SK-MEL-5 (cell line): ENCODE results near the gene MPEG1. TPM values are rescaled to one million over a fixed set of nuclear protein-coding genes. Genes with fewer than 3 reads are reported as not detected.

ENCODE experiments used
- DNase-seq: peaks from one replicate; pipeline ENCODE4 v3.0.0-alpha.2; 2016; ENCODE audit warnings: low read depth, low spot score
- in situ Hi-C: cut with HindIII; loops from 2 replicates; pipeline ENCODE4 v1.10.0; 2016; ENCODE audit warnings: low sequenced_read_pairs, high pct_unique_total_duplicates, low pct_unique_long_range_greater_than_20kb
- total RNA-seq: library from RNA; depleted of rRNA; stranded (reverse); fragments of >200 nt; shearing (Covaris generic); gene quantifications from 2 replicates; pipeline ENCODE4 v1.2.3, GENCODE V29; 2014

The MPEG1 gene
- total RNA-seq, 1 experiment from 2014 or later = not detected

DNA sequence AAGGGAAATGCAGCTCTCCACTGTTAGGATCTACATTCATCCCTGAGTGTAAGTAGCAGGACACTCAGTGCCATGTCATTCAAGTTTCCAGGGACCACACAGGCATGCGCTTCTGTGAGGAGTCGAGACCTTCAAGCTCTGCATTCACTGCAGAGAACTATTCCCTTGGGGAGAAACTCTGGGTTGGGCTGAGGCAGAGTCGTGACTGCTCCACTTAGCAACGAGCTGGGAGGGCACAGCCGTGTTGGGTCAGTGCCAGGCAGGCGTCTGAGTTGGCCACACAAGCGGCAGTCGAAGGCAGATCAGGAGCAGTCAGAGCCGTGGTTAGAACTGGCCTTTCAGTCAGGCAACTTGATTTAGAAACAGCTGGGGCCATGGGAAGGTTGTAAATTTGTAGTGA lies 14.7 kb downstream of the MPEG1 start:
- DNase-seq = no peak
- in situ Hi-C loops = no loop called here

DNA sequence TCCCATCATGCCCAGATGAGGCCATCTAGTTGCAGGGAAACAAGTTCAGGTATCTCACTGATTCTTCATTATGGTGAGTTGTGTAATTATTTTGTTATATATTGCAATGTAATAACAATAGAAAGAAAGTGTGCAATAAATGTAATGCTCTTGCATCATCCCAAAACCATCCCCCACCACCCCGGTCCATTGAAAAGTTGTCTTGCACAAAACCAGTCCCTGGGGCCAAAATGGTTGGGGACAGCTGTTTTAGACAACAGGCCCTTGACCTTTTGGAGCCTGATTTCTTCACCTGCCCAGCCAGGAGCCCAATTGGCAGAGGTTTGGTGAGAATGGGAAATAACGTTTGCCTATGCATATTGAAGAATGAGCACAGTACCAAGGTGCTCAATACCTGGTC lies 15.9 kb downstream of the MPEG1 start:
- no peak for DNase-seq
- in situ Hi-C loops = no loop called here

DNA sequence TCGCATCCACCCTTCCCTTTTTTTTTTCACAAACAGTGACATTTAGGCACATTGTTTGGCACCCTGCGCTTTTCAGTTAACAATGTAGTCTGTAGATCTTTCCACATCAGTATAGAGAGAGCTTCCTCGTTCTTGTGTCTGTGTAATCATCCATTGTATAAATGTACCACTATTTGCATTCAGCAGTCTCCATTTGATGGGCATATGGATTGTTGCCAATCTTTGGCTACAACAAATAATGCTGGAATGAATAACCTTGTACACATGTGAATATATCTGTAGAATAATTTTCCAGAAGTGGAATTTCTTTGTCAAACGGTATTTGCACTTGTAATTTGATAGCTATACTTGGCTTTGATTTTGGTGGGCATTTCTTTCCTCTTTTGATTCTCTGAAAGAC lies 17.1 kb downstream of the MPEG1 start:
- DNase-seq = no peak
- in situ Hi-C loops = no loop called here

DNA sequence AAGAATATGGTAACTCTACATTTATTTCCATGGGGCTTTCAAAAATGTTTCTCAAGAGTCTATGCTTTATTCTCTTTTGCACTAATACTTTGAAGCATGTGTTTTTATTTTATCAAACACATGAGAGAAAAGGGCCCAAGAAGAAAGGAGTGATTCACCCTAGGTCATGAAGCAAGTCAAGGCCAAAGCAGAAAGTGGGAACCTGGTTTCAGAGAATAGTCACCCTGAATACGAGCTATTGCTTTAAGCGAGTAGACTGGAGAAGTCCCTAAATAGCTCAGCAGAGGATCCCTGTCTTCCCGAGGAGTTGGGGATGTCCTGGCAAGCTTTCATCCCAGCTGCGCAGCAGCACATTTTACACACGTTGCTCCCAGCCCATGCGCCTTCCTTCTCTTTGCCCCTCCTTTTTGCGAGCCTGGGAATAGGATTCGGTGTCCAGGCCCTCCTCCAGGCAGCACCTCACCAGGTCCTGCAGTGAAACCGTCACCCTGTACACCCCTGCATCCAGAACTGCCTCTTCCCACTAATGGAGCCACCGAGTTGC lies 19.1 kb downstream of the MPEG1 start:
- DNase-seq = no peak
- in situ Hi-C loops = no loop called here

DNA sequence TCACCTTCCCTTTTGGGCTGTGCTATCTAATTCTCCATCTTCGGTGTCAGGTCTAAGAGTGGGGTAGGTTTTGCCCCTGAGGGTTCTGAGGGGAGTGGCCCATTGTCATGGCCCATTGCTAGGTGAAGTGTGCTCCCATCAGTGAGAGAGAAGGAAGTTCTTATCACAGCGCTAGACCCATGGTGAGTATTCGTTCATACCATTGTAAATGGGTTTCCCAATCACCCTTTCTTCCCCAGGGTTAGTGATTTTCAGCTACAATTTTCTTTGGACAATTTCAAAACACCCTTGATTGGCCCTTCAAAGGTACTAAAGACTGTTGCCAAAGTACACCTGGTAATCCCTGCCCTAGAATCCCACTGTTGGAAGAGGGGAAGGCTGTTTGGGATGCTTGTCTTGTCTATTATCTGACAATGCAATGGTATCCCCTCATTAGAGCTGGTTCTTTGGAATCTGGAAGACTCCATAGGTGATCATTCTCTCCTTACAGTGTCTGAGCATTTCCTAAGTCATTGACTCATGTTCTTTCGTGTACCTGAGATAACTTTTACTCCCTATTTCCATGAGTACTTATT lies 20.2 kb downstream of the MPEG1 start:
- DNase-seq = no peak
- in situ Hi-C loops = no loop called here

DNA sequence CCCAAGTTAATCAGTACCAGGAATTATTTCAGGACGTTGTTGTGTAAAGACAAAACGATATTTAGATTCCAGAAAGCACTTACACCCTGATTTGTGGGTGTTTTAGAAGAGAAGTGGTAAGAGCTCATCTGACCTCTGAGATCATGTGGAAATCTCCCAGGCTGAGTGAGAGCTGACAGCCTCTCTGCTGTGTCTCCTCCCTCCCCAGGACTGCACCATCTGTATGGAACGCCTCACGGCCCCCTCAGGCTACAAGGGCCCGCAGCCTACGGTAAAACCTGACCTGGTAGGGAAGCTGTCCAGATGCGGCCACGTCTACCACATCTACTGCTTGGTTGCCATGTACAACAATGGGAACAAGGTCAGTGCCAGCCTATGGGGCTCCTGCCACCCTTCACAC lies 20.8 kb downstream of the MPEG1 start:
- DNase-seq = no peak
- in situ Hi-C loops = no loop called here

DNA sequence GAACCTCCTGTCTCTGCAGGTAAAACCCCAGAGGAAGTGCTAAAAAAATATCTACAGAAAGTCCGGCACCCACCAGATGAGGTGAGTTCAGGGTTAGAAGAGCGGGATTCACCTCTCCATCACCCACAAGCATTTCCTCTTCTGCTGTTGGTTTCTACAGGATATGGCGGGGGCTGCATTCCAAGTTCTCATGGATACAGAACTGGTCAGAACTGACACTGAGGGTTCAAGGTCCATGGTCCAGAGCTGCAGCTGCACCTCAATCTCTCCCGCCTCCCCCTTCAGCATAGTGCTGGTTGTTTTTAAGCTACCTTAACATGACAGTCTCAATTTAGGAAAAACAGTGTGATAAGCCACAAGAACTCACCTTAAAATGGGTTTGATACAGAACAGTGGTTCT lies 21.6 kb downstream of the MPEG1 start:
- in situ Hi-C loops = no loop called here
- no peak for DNase-seq

DNA sequence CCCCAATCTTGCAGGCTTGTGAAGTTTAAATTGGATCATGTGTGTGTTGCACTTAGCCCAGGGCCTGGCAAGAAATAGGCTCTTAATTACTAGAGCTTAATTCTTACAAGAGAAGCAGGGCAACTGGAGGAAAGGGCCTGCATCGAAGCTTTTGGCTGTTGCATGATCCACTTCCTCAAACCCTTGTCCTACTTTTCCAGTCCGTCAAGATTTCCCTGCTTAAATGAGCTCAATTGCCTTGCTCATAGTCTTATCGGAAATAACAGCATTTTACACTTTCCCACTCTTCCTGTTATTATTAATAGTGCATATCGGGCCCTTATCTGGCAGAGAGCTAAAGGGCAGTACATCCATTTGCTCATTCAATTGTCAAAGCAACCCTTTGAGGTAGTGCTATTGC lies 22.7 kb downstream of the MPEG1 start:
- no peak for DNase-seq
- in situ Hi-C loops = no loop called here

DNA sequence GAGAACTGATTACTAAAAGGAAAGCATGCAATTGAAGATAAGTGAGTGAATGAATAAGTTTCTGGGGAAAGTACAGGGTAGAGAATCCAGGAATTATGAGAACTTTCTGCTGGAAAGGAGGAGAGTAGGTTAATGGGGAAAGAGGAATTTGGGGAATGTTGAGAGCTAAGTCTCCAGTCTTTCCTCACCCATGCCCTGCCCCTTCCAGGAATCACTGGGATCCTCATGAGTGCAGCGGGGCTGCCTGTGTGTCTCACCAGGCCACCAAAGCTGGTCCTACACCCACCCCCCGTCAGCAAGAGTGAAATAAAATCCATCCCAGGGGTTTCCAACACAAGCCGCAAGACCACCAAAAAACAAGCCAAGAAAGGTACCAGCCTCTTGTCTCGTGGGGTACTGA lies 23.8 kb downstream of the MPEG1 start:
- in situ Hi-C loops = no loop called here
- DNase-seq = no peak

DNA sequence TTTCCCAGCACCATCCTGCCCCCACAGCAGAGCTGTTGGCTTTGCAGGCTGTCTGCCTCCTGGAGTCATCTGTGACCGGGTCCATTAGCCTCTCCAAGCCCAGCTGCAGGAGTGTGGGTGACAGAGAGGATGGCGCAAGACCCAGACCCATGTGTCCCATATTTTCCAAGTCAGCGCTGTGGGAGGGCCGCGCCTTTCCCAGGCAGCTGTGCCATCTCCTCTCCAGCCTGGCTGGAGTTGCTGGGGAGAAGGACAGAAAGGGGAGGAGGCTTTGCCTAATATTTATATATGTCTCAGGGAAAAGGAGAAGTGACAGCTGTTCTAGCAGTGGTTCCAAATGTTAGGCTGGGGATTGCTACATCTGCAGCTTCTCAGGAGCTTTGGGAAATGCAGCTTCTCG lies 25.1 kb downstream of the MPEG1 start:
- no peak for DNase-seq
- in situ Hi-C loops = no loop called here

DNA sequence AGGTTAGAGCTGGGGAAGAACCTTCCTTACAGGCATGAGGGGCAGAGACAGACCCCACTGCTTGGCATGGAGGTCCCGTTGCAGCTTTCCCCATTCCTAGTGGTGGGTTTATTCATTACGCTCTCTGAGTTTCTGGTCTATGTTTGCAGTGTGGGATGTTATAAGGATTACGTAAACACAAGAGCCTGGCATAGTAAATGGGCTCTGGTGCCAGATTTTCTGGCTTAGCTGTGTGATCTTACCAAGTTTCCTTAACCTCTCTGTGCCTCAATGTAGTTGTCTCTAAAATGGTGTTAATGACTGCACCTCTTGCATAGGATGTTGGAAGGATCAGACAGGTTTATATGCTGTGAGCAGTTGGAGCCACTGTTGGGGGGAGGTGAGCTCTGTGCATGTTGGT lies 25.7 kb downstream of the MPEG1 start:
- DNase-seq = no peak
- in situ Hi-C loops = no loop called here

DNA sequence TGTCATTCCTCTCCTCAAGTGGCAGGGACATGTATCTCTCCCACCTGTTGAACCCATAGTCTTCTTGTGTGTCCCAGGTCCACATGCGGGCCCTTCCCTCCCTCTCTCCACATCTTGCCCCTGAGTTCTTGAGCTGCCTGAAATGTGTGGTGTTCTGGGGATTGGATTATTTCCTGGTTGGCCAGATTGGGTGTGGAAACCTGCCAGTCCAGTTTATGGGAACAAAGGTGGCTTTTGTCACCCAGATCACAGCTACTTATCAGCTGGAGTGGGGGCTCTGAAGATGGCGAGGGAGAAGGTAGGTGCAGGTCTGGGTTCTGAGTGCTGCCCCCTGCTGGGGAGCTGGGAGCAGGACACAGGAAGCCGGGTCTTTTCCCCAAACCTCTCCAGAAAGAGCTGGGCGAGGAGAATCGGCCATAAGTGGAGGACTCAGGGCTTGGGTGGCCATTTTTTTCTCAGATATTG lies 26.6 kb downstream of the MPEG1 start:
- in situ Hi-C loops = no loop called here
- DNase-seq = peak; percentile 76

DNA sequence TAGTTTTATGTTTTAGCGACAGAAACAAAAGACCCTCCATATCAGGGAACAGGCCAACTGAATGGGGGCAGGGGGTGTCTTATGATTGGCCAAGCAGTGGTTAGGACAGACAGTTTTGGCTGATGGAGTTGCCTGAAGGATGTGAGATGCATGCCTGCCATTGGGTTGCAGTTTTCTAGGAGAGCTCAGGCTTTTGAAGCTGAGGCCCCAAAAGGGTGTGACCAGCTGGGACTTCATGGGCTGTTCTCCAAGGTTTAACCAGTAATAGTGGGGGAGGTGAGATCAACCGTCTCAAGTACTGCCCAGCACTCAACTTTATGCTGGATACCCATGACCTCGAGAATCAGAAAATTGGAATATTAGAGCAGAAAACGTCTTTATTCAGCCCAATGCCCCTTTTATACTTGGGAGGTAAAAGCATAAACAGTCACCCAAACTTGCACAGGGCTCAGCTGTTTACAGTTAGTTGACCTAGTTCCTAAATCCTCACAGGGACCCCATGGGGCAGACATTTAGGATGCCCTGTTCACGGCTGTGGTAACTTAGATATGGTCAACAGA lies 27.3 kb downstream of the MPEG1 start:
- in situ Hi-C loops = no loop called here

DNA sequence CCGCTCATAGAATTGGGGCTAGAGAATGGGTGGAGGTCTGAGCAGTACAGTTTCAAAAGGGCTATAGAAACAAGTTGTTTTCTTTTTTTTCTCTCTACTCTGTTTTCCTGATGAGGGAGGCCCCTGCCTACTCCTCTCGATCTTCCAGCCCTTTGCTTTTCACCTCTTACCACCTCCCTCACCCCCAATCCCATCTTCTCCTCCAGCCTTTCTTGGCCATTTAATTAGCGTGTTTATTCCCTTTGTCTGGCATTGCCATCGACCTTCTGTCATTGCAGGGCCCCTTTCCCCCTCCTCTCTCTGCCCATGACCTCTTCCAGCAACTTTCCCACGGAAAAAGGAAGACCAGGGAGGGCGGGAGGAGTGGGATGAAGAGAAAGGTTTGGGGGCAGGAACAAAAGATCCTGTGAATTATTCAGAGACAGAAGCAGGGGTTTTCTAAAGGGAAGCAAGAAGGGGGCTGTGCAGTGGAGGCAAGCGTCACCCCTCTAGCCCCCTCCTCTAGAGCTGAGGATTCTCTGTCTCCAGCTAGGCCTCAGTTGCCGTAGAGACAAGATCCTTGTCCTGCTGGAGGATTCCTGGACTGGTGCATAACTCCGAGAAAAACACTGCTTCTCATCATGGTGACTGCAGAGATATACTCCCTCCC lies 27.9 kb downstream of the MPEG1 start:
- no peak for DNase-seq
- in situ Hi-C loops = no loop called here

More for the DNA sequence above, 27.3 kb downstream of the MPEG1 start:
- no peak for DNase-seq

DNA sequence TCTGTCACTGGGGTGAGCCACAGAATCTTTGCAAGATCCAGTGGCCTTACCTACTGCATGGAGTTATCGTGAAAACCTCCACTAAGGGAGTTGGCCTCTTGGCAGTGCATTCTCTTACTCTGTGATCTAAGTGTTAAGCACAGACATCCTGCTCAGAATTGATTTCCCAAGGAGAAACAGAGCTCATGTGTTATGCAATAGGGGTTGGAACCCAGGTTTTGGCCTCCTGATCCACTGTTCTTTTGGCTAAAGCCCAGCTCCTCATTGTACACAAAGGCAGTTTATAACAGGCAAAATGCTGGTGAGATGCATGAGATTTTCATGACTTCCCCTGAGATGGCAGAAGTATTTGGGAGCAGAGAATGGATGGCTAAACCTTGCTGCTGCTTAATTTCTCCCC lies 29.0 kb downstream of the MPEG1 start:
- in situ Hi-C loops = no loop called here
- no peak for DNase-seq

DNA sequence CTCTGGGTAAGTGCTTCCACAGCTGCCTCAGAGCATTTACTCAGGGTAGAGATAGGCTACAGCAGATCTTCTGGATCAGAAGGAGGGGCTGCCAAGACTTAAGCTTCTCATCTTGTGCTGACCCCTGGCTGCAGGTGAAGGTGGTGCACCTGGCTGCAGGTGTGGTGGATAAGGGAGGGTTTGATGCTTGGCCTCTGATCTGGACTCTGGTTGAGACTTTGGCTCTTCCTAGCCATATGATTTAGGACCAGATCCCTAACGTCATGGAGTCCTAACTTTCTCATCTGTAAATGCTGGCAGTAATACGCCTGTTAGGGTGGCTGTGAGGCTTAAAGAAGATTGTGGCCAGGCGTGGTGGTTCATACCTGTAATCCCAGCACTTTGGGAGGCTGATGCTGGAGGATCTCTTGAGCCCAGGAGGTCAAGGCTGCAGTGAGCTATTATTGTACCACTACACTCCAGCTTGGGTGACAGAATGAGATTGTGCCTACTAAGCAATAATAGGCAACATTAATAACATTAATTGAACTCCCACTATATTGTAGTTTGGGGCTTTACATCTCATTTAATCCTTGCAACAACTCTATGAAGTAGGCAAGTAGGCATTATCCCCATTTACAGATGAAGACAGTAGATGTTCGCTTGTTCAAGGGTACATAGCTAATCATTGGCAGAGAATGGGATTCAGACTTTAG lies 30.1 kb downstream of the MPEG1 start:
- in situ Hi-C loops = no loop called here
- DNase-seq = no peak

DNA sequence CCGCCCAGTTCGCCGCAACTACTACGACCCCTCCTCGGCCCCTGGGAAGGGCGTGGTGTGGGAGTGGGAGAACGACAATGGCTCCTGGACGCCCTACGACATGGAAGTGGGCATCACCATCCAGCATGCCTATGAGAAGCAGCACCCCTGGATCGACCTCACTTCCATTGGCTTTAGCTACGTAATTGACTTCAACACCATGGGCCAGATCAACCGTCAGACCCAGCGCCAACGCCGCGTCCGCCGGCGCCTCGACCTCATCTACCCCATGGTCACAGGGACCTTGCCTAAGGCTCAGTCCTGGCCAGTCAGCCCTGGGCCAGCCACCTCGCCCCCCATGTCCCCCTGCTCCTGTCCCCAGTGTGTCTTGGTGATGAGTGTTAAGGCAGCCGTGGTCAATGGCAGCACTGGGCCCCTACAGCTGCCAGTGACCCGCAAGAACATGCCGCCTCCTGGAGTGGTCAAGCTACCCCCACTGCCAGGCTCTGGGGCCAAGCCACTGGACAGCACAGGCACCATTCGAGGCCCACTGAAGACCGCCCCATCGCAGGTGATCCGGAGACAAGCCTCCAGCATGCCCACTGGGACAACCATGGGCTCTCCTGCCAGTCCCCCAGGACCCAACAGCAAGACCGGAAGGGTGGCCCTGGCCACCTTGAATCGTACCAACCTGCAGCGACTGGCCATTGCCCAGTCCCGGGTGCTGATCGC lies 30.8 kb downstream of the MPEG1 start:
- in situ Hi-C loops = no loop called here
- no peak for DNase-seq

DNA sequence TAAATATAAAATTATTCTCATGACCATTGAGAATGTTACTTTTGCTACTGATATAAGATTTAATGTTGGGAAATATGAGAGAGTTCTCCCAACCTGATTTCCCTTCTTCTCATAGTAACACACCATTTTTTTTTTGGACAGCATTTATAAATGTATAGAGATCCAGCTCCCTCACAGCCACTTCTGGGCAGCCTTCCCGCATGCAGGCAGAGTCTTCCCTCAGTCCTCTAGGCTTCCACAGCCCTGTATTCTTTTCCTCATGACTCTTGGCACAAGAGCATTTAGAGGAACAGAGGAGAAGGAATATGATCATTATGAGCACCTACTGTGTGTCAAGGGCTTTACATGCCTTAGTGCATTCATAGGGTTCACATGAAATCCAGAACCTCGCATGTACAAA lies 31.8 kb downstream of the MPEG1 start:
- in situ Hi-C loops = no loop called here
- no peak for DNase-seq
